H1 (cell line): ENCODE results near the gene ESR1. TPM values are rescaled to one million over a fixed set of nuclear protein-coding genes. Genes with fewer than 3 reads are reported as not detected.

Experiments
- CTCF ChIA-PET: fragments of 300-600 bp; sonication (Branson Sonifier 250); formaldehyde crosslinking; loops from one replicate; lab custom pipeline; 2021; ENCODE audit not compliant: partially characterized antibody; lab: Charles Lee
- POLR2A ChIA-PET: fragments of 300-600 bp; sonication (Branson Sonifier 250); formaldehyde crosslinking; loops from one replicate; lab custom pipeline; 2021; ENCODE audit warnings: inconsistent platforms; ENCODE audit not compliant: partially characterized antibody; lab: Charles Lee
- DNase-seq, 2 experiments: peaks; one replicate each; pipeline versions ENCODE4 v3.0.0 to v3.0.0-alpha.2; 2010 to 2022; ENCODE audit warnings: low spot score in 2 of 2, low read depth in 1 of 2, mixed read lengths in 1 of 2
- FAIRE-seq: peaks from 2 replicates; lab custom pipeline; 2011; peaks lifted over from hg19 to GRCh38; lab: Jason Lieb, UNC
- H2AFZ ChIP-seq: 2 replicates; pipeline ENCODE4 v1.8.1; 2012; ENCODE audit warnings: low read length, inconsistent platforms
- H2AK5ac ChIP-seq: 2 replicates; pipeline ENCODE4 v1.6.1; 2013; ENCODE audit warnings: low read depth, low read length
- H2BK120ac ChIP-seq: replicated peaks from 2 replicates; pipeline ENCODE3; 2013; ENCODE audit warnings: low read depth, low read length, inconsistent platforms
- H2BK12ac ChIP-seq: 2 replicates; pipeline ENCODE4 v1.6.1; 2013; ENCODE audit warnings: low read depth, low read length
- H2BK15ac ChIP-seq: 2 replicates; pipeline ENCODE4 v1.6.1; 2013; ENCODE audit warnings: low read length
- H2BK20ac ChIP-seq: 2 replicates; pipeline ENCODE4 v1.6.1; 2013; ENCODE audit warnings: low read length
- H2BK5ac ChIP-seq: 2 replicates; pipeline ENCODE4 v1.6.1; 2013; ENCODE audit warnings: low read depth, low read length
- H3K14ac ChIP-seq: 2 replicates; pipeline ENCODE4 v1.6.1; 2013; ENCODE audit warnings: inconsistent platforms; ENCODE audit not compliant: insufficient read length
- H3K18ac ChIP-seq: 2 replicates; pipeline ENCODE4 v1.6.1; 2013; ENCODE audit warnings: low read length; ENCODE audit errors: extremely low read depth
- H3K23ac ChIP-seq: 2 replicates; pipeline ENCODE4 v1.6.1; 2013; ENCODE audit warnings: inconsistent platforms; ENCODE audit not compliant: insufficient read length
- H3K23me2 ChIP-seq: 2 replicates; pipeline ENCODE4 v1.6.1; 2013; ENCODE audit warnings: low read depth, low read length
- H3K27ac ChIP-seq: 2 replicates; pipeline ENCODE4 v1.6.1; 2011; ENCODE audit warnings: low read depth, low read length, inconsistent platforms
- H3K27me3 ChIP-seq, 4 experiments: replicated peaks in 1 of 4; 1 replicate in 1 of 4; 2 replicates in 3 of 4; pipeline versions ENCODE4 v1.6.1 to v1.8.1; 2011 to 2013; ENCODE audit warnings: low read length in 3 of 4, mild to moderate bottlenecking in 3 of 4, inconsistent platforms in 2 of 4, mixed read lengths in 2 of 4, moderate library complexity in 1 of 4; ENCODE audit not compliant: control insufficient read depth in 3 of 4, insufficient read depth in 3 of 4; ENCODE audit errors: extremely low read depth in 1 of 4
- H3K36me3 ChIP-seq, 4 experiments: 2 replicates each; pipeline versions ENCODE4 v1.6.1 to v1.8.1; 2011 to 2013; ENCODE audit warnings: mild to moderate bottlenecking in 4 of 4, low read length in 3 of 4, moderate library complexity in 2 of 4, control low read depth in 1 of 4, inconsistent platforms in 1 of 4; ENCODE audit not compliant: insufficient read depth in 4 of 4, control insufficient read depth in 2 of 4
- H3K4ac ChIP-seq: replicated peaks from 2 replicates; pipeline ENCODE3; 2013; ENCODE audit warnings: low read length, low read depth, mixed read lengths, inconsistent platforms; ENCODE audit not compliant: insufficient read length
- H3K4me1 ChIP-seq, 4 experiments: replicated peaks in 1 of 4; 1 replicate in 1 of 4; 2 replicates in 3 of 4; pipeline versions ENCODE4 v1.6.1 to v1.8.1; 2011 to 2013; ENCODE audit warnings: low read length in 3 of 4, inconsistent platforms in 2 of 4, mixed read lengths in 1 of 4; ENCODE audit not compliant: insufficient read depth in 4 of 4, control insufficient read depth in 3 of 4
- H3K4me2 ChIP-seq, 2 experiments: 2 replicates each; pipeline versions ENCODE4 v1.6.1 to v1.8.1; 2011 to 2013; ENCODE audit warnings: low read depth in 2 of 2, low read length in 2 of 2, control low read depth in 1 of 2, inconsistent platforms in 1 of 2, mild to moderate bottlenecking in 1 of 2; ENCODE audit not compliant: insufficient read depth in 1 of 2
- H3K4me3 ChIP-seq, 4 experiments: fragments of 200-600, 300-600 bp in 1 of 4; sonication (generic), shearing (Covaris generic), sonication (Bioruptor Twin) in 1 of 4; 2 replicates each; pipeline versions ENCODE4 v1.5.1 to v1.8.1; 2011 to 2016; ENCODE audit warnings: low read length in 4 of 4, low read depth in 3 of 4, control low read depth in 2 of 4, inconsistent platforms in 2 of 4, mild to moderate bottlenecking in 2 of 4, mixed read lengths in 1 of 4, moderate library complexity in 1 of 4; ENCODE audit not compliant: insufficient read depth in 2 of 4; ENCODE audit errors: extremely low read depth in 1 of 4
- H3K56ac ChIP-seq: replicated peaks from 2 replicates; pipeline ENCODE3; 2013; ENCODE audit warnings: low read depth, mild to moderate bottlenecking, mixed read lengths, low read length, inconsistent platforms; ENCODE audit not compliant: insufficient read length
- H3K79me1 ChIP-seq: 2 replicates; pipeline ENCODE4 v1.6.1; 2013; ENCODE audit warnings: low read depth, low read length, control low read depth
- H3K79me2 ChIP-seq, 2 experiments: 2 replicates each; pipeline versions ENCODE4 v1.6.1 to v1.8.1; 2012 to 2013; ENCODE audit warnings: low read length in 2 of 2, mild to moderate bottlenecking in 2 of 2, inconsistent platforms in 1 of 2; ENCODE audit not compliant: insufficient read depth in 2 of 2, control insufficient read depth in 1 of 2
- H3K9ac ChIP-seq, 4 experiments: replicated peaks in 1 of 4; 1 replicate in 1 of 4; 2 replicates in 3 of 4; pipeline versions ENCODE4 v1.6.1 to v1.8.1; 2011 to 2013; ENCODE audit warnings: low read depth in 3 of 4, low read length in 3 of 4, control low read depth in 2 of 4, mild to moderate bottlenecking in 2 of 4, moderate library complexity in 2 of 4, inconsistent platforms in 1 of 4; ENCODE audit errors: extremely low read depth in 1 of 4
- H3K9me3 ChIP-seq, 2 experiments: 2 replicates each; pipeline versions ENCODE4 v1.6.1 to v1.8.1; 2012 to 2013; ENCODE audit warnings: mild to moderate bottlenecking in 2 of 2, moderate library complexity in 2 of 2, control low read depth in 1 of 2, inconsistent platforms in 1 of 2, low read depth in 1 of 2, low read length in 1 of 2, mixed read lengths in 1 of 2; ENCODE audit not compliant: insufficient read depth in 2 of 2
- H4K20me1 ChIP-seq, 2 experiments: replicated peaks in 1 of 2; 2 replicates each; pipeline versions ENCODE3 to v1.8.1; 2011 to 2013; ENCODE audit warnings: inconsistent platforms in 2 of 2, low read length in 2 of 2, mild to moderate bottlenecking in 1 of 2; ENCODE audit not compliant: insufficient read depth in 2 of 2, control insufficient read depth in 1 of 2
- H4K5ac ChIP-seq: 2 replicates; pipeline ENCODE4 v1.6.1; 2013; ENCODE audit warnings: low read length, low read depth, mixed read lengths, inconsistent platforms; ENCODE audit not compliant: insufficient read length
- H4K8ac ChIP-seq: 2 replicates; pipeline ENCODE4 v1.8.0; 2013; ENCODE audit warnings: mild to moderate bottlenecking, moderate library complexity, low read length, inconsistent platforms; ENCODE audit not compliant: insufficient read depth; ENCODE audit errors: extremely low read depth
- H4K91ac ChIP-seq: replicated peaks from 2 replicates; pipeline ENCODE3; 2013; ENCODE audit warnings: low read length, mixed read lengths, inconsistent platforms; ENCODE audit not compliant: insufficient read length
- CHD1 ChIP-seq: IDR thresholded peaks from 2 replicates; pipeline ENCODE4 v1.6.1; 2012; ENCODE audit warnings: low read depth, low read length, improper control_type of control experiment
- CHD2 ChIP-seq: IDR thresholded peaks from 2 replicates; pipeline ENCODE4 v1.6.1; 2012; ENCODE audit warnings: low read length, improper control_type of control experiment
- CREB1 ChIP-seq: IDR thresholded peaks from 2 replicates; pipeline ENCODE4 v1.6.1; 2012; ENCODE audit warnings: inconsistent platforms
- CTCF ChIP-seq, 3 experiments: IDR thresholded peaks; 1 replicate in 2 of 3; 2 replicates in 1 of 3; pipeline versions ENCODE4 v1.5.1 to v1.6.1; 2011; ENCODE audit warnings: low read length in 3 of 3, mild to moderate bottlenecking in 3 of 3, inconsistent platforms in 2 of 3, low read depth in 1 of 3, moderate library complexity in 1 of 3; ENCODE audit not compliant: insufficient read depth in 1 of 3; ENCODE audit errors: control extremely low read depth in 1 of 3
- GTF2F1 ChIP-seq: IDR thresholded peaks from 2 replicates; pipeline ENCODE4 v1.6.1; 2012; ENCODE audit warnings: low read depth, low read length, improper control_type of control experiment, borderline replicate concordance
- KDM5A ChIP-seq: fragments of 200-600 bp; IDR thresholded peaks from 2 replicates; pipeline ENCODE4 v1.7.1; 2012; ENCODE audit warnings: mild to moderate bottlenecking, low read length, inconsistent platforms, mixed read lengths
- POLR2AphosphoS5 ChIP-seq: IDR thresholded peaks from 2 replicates; pipeline ENCODE4 v1.6.1; 2011; ENCODE audit warnings: low read depth, low read length
- RXRA ChIP-seq: IDR thresholded peaks from 2 replicates; pipeline ENCODE4 v1.6.1; 2011; ENCODE audit warnings: low read depth, mild to moderate bottlenecking, low read length, moderate library complexity; ENCODE audit not compliant: insufficient read depth
- SIX5 ChIP-seq: IDR thresholded peaks from 2 replicates; pipeline ENCODE4 v1.6.1; 2011; ENCODE audit warnings: mild to moderate bottlenecking, low read depth, low read length
- SP2 ChIP-seq: IDR thresholded peaks from 2 replicates; pipeline ENCODE4 v1.6.1; 2012; ENCODE audit warnings: mild to moderate bottlenecking, low read length, inconsistent platforms
- SUZ12 ChIP-seq: fragments of 200-600 bp; sonication (generic); IDR thresholded peaks from 2 replicates; pipeline ENCODE4 v1.6.1; 2012; ENCODE audit warnings: mild to moderate bottlenecking, inconsistent platforms, low read length, moderate library complexity, mixed read lengths
- TAF1 ChIP-seq: IDR thresholded peaks from 2 replicates; pipeline ENCODE4 v1.6.1; 2011; ENCODE audit warnings: mild to moderate bottlenecking, low read depth, low read length
- TEAD4 ChIP-seq: IDR thresholded peaks from 2 replicates; pipeline ENCODE4 v1.6.1; 2012; ENCODE audit warnings: low read depth, low read length, inconsistent platforms, mixed read lengths
- ZNF274 ChIP-seq: IDR thresholded peaks from 2 replicates; pipeline ENCODE4 v1.7.0; 2012; ENCODE audit warnings: low read length, borderline replicate concordance; ENCODE audit errors: extremely low read depth
- WGBS, 2 experiments: shearing (Covaris generic) in 1 of 2; methylation state at CpG; one replicate each; pipeline versions ENCODE4 v1.1.6 to v1.1.7; 2013 to 2015; ENCODE audit warnings: low lambda C conversion rate in 2 of 2, mixed read lengths in 2 of 2, inconsistent platforms in 1 of 2, low coverage in 1 of 2, missing lambda C conversion rate in 1 of 2; ENCODE audit not compliant: insufficient replicate concordance in 2 of 2, insufficient coverage in 1 of 2, insufficient read length in 1 of 2; ENCODE audit errors: extremely low coverage in 1 of 2, missing lambda C conversion rate in 1 of 2; 5-methylcytosine and 5-hydroxymethylcytosine counted together
- polyA plus RNA-seq, 7 experiments: library from polyadenylated mRNA; depleted of rRNA in 3 of 7; stranded (reverse) in 5 of 7; unstranded in 2 of 7; fragments of >200 nt in 5 of 7; fragments of 200-250 nt in 2 of 7; gene quantifications; 1 replicate in 5 of 7; 2 replicates in 1 of 7; 4 replicates in 1 of 7; pipeline versions ENCODE4 v1.2.1 to v1.2.3, GENCODE V29; 2011 to 2013; ENCODE audit warnings: missing spikeins in 2 of 7, mixed read lengths in 2 of 7
- total RNA-seq: library from RNA; stranded (reverse); fragmentation: NEBNext Ultra II Directional; extraction: Animal tissue kit (Norgen Biotek cat#: 25700); gene quantifications from 2 replicates; pipeline ENCODE4 v1.2.1, GENCODE V29; 2021

The ESR1 gene
- total and polyA plus RNA-seq, 2 of the 8 experiments (the other 6 are each of a cell fraction or from before 2014, with no cell fraction given) = 0.03 to 0.17 TPM

GRCh38 chr6:151862461-151862860, 55.0 kb downstream of the ESR1 start:
- Histone ChIP-seq H3K9ac (no peak overlapping the region), H2BK12ac (no peak overlapping the region), H4K91ac (no peak overlapping the region), H3K27me3 (no peaks in the 10 kb centered on the region), H3K36me3 (no peaks in the 10 kb centered on the region), H3K23ac (no peak overlapping the region), H2BK5ac (no peak overlapping the region), H3K27ac (no peak overlapping the region), H3K79me2 (no peaks in the 10 kb centered on the region), H3K4ac (no peak overlapping the region), H3K4me2 (no peak overlapping the region), H2BK120ac (no peak overlapping the region), H3K14ac (no peak overlapping the region), H3K18ac (no peak overlapping the region), H3K9me3 (no peaks in the 10 kb centered on the region), H2AK5ac (no peak overlapping the region), H4K20me1 (no peaks in the 10 kb centered on the region), H3K4me1 (no peaks in the 10 kb centered on the region), H2BK20ac (no peak overlapping the region), H3K4me3 (no peak overlapping the region), H3K23me2 (no peaks in the 10 kb centered on the region), H3K56ac (no peak overlapping the region), H3K79me1 (no peaks in the 10 kb centered on the region), H2BK15ac (no peak overlapping the region), H2AFZ (no peak overlapping the region), H4K5ac (no peak overlapping the region), H4K8ac (no peak overlapping the region)
- ChIA-PET POLR2A (no interaction called here), CTCF (interaction anchor here (1.0 to 1.5 kb wide), 2 partner anchors 31 to 210 kb away, joined by 3 read pairs; no protein-coding TSS in a partner anchor)
- WGBS, 2 experiments = 93% methylated on average over 3 of the region's 3 CpGs; no CpG with 5 or more reads in 1 of the 2 experiments
- DNase-seq = no peak
- no peak for FAIRE-seq
- TF ChIP-seq CHD1 (no peak), ZNF274 (no peak), CREB1 (no peak), TAF1 (no peak), KDM5A (no peak), TEAD4 (no peak), RXRA (no peak), POLR2AphosphoS5 (no peak), CTCF (IDR thresholded peaks at IDR 0.05; ENCODE audit: control extremely low read depth in 1 of 3, insufficient read depth in 1 of 3, low read depth in 1 of 3, low read length in 3 of 3) (no peak), SUZ12 (no peak), GTF2F1 (no peak), CHD2 (no peak), SIX5 (no peak), SP2 (no peak)
